ENCODE data around the gene NUP98. TPM values are rescaled to one million over a fixed set of nuclear protein-coding genes. Genes with fewer than 3 reads are reported as not detected.
A peak's percentile ranks its signal among the peaks of the same experiment; 100 is the strongest.

The NUP98 gene
- total and polyA plus RNA-seq, 2 of the 13 experiments (the other 11 are each of a cell fraction or from before 2014, with no cell fraction given), result 76.6 to 85.3 TPM

- TF ChIP-seq SOX6 (IDR thresholded peaks at IDR 0.05) (no peak), SOX6 (CRISPR knock-in tag; IDR thresholded peaks at IDR 0.05) (0 out of 2 replicates have a peak, but pooled peaks have one; percentile 37), REXO4 (CRISPR knock-in tag; IDR thresholded peaks at IDR 0.05; ENCODE audit: borderline replicate concordance) (0 out of 2 replicates have a peak, but pooled peaks have one; percentile 60), SNAPC5 (CRISPR knock-in tag; IDR thresholded peaks at IDR 0.05; ENCODE audit: borderline replicate concordance) (peak; percentile 75; the same call in 1 of the 2 replicates), ATF2 (CRISPR knock-in tag; IDR thresholded peaks at IDR 0.05) (peak; percentile 79), CTCF (CRISPR knock-in tag; IDR thresholded peaks at IDR 0.05) (peak; percentile 22), NCOA1 (CRISPR knock-in tag; IDR thresholded peaks at IDR 0.05) (peak; percentile 85; the same call in 1 of the 2 replicates), SNRNP70 (IDR thresholded peaks at IDR 0.05; ENCODE audit: low read depth, low read length) (no peak), RBFOX2 (IDR thresholded peaks at IDR 0.05; ENCODE audit: low read depth, low read length) (peak; percentile 97), CEBPB (IDR thresholded peaks at IDR 0.05; ENCODE audit: borderline replicate concordance, low read depth, low read length) (peak; percentile 98), ZNF720 (CRISPR knock-in tag; IDR thresholded peaks at IDR 0.05) (no peak), ZNF740 (CRISPR knock-in tag; IDR thresholded peaks at IDR 0.05) (peak; percentile 50; the same call in 1 of the 2 replicates), ERF (CRISPR knock-in tag; IDR thresholded peaks at IDR 0.05) (peak; percentile 37; the same call in 1 of the 2 replicates), ZNF329 (CRISPR knock-in tag; IDR thresholded peaks at IDR 0.05; ENCODE audit: low read depth) (no peak), ZNF614 (CRISPR knock-in tag; IDR thresholded peaks at IDR 0.05; ENCODE audit: borderline replicate concordance) (peak; percentile 68; the same call in 1 of the 2 replicates), ZNF552 (CRISPR knock-in tag; IDR thresholded peaks at IDR 0.05; ENCODE audit: borderline replicate concordance) (peak; percentile 23; the same call in 1 of the 2 replicates), ZNF224 (CRISPR knock-in tag; IDR thresholded peaks at IDR 0.05) (peak; percentile 83; the same call in 1 of the 2 replicates), ZNF75D (CRISPR knock-in tag; IDR thresholded peaks at IDR 0.05; ENCODE audit: borderline replicate concordance) (no peak), JUND (CRISPR knock-in tag; IDR thresholded peaks at IDR 0.05) (peak; percentile 7; the same call in 1 of the 2 replicates), HIC2 (CRISPR knock-in tag; IDR thresholded peaks at IDR 0.05; ENCODE audit: low read depth) (peak; percentile 14; the same call in 1 of the 2 replicates), MXD4 (CRISPR knock-in tag; IDR thresholded peaks at IDR 0.05) (peak; percentile 86), ZBTB26 (CRISPR knock-in tag; IDR thresholded peaks at IDR 0.05; ENCODE audit: borderline replicate concordance) (peak; percentile 42; the same call in 1 of the 2 replicates), SALL2 (CRISPR knock-in tag; IDR thresholded peaks at IDR 0.05) (0 out of 2 replicates have a peak, but pooled peaks have one; percentile 66)
Measured at GRCh38 chr11:3797329-3798090, at the start of gene NUP98 (continued).
